Measurements from ENCODE around the gene ARSG. TPM values are rescaled to one million over a fixed set of nuclear protein-coding genes. Genes with fewer than 3 reads are reported as not detected.

Gene ARSG
- total and polyA plus RNA-seq, 10 of the 15 experiments (the other 5 are each of a cell fraction or from before 2014, with no cell fraction given) = 2.9 to 13.5 (median 7.6) TPM

- TF ChIP-seq TBL1XR1 (IDR thresholded peaks at IDR 0.05; ENCODE audit: low read depth, low read length) (no peak), ZNF274 (IDR thresholded peaks at IDR 0.05; ENCODE audit: insufficient read depth, insufficient read length) (no peak), ZNF24 (IDR thresholded peaks at IDR 0.05) (no peak), POLR2AphosphoS2 (IDR thresholded peaks at IDR 0.05; ENCODE audit: low read depth, low read length) (no peak)
Observed at GRCh38 chr17:68325961-68326360, 34.7 kb downstream of the ARSG start (continued).

GRCh38 chr17:68326681-68327080 is 35.4 kb downstream of the ARSG start:
- no peak for DNase-seq (ENCODE audit: low read depth, low spot score)
- BruUV-seq (replicated peaks) = no TSS peak
- no peaks in the 10 kb centered on the region for H3K4me1 ChIP-seq (ENCODE audit: control insufficient read depth, insufficient read depth, low read length)
- no peak overlapping the region for H2AFZ ChIP-seq (ENCODE audit: control insufficient read depth, low read depth, low read length)
- H3K4me2 ChIP-seq (ENCODE audit: control insufficient read depth, insufficient read depth) = no peak overlapping the region
- 38% methylated on average over 5 of the region's 5 CpGs for WGBS (ENCODE audit: insufficient coverage, insufficient replicate concordance, low lambda C conversion rate, missing lambda C conversion rate)
- H3K4me3 ChIP-seq = no peak overlapping the region
- POLR2A ChIA-PET = no interaction called here
- H3K36me3 ChIP-seq (ENCODE audit: control insufficient read depth in 2 of 2, insufficient read depth in 2 of 2, low read length in 1 of 2) = no peaks in the 10 kb centered on the region
- FAIRE-seq = no peak
- no peak for ATAC-seq
- TF ChIP-seq MYB (IDR thresholded peaks at IDR 0.05; ENCODE audit: borderline replicate concordance, low read depth, low read length) = no peak
- in situ Hi-C loops (cut with MboI) = no loop called here
- no peaks in the 10 kb centered on the region for H3K79me2 ChIP-seq (ENCODE audit: control insufficient read depth, insufficient read depth, low read length)
- CTCF ChIA-PET = interaction anchor here (0.6 to 0.8 kb wide), 2 partner anchors 126 to 412 kb away, joined by 3 to 4 read pairs; no protein-coding TSS in a partner anchor
- H4K20me1 ChIP-seq (ENCODE audit: control insufficient read depth, insufficient read depth) = no peaks in the 10 kb centered on the region
- no peak overlapping the region for H3K9ac ChIP-seq (ENCODE audit: control insufficient read depth, insufficient read depth, low read length)
- RAD21 ChIA-PET (ENCODE audit: unreplicated experiment) = no interaction called here
- SMC1A ChIA-PET (ENCODE audit: uncharacterized antibody, unreplicated experiment) = no interaction called here
- no peaks in the 10 kb centered on the region for H3K27me3 ChIP-seq (replicated peaks in 1 of 2; ENCODE audit: control insufficient read depth in 2 of 2, insufficient read depth in 2 of 2, low read length in 1 of 2)
- intact Hi-C loops (cut with micrococcal nuclease; ENCODE audit: unreplicated experiment) = no loop called here
- no peaks in the 10 kb centered on the region; the same call in 2 of the 3 replicates for H3K9me3 ChIP-seq (replicated peaks; ENCODE audit: control insufficient read depth, insufficient read depth, low read length)
- no peak overlapping the region for H3K27ac ChIP-seq (ENCODE audit: control insufficient read depth, insufficient read depth)

- CTCF ChIA-PET = no interaction called here
- POLR2A ChIA-PET = no interaction called here
- peak; percentile 44; the same call in 1 of the 2 replicates for TF ChIP-seq RAD21 (IDR thresholded peaks at IDR 0.05; ENCODE audit: insufficient read depth, low read depth, low read length)
- TF ChIP-seq CEBPB (IDR thresholded peaks at IDR 0.05; ENCODE audit: borderline replicate concordance in 1 of 2, low read depth in 2 of 2, low read length in 2 of 2) = no peak
- peak; percentile 17; the same call in 1 of the 2 replicates for TF ChIP-seq SMC3 (IDR thresholded peaks at IDR 0.05; ENCODE audit: borderline replicate concordance, low read length)
- no peak for TF ChIP-seq EGR1 (IDR thresholded peaks at IDR 0.05; ENCODE audit: borderline replicate concordance in 1 of 2, low read depth in 2 of 2, low read length in 2 of 2)
- 0 out of 6 replicates have a peak, but pooled peaks of 1 of the 3 experiments have one; percentile 13 for TF ChIP-seq CTCF (IDR thresholded peaks at IDR 0.05 in 2 of 3, conservative IDR thresholded peaks at IDR 0.05 in 1 of 3; ENCODE audit: control insufficient read depth in 2 of 3, extremely low read depth in 1 of 3, insufficient read depth in 1 of 3, low read depth in 3 of 3, low read length in 3 of 3)
Observed at GRCh38 chr17:68327823-68328557, 36.7 kb downstream of the ARSG start.

More at GRCh38 chr17:68327823-68328557, 36.7 kb downstream of the ARSG start:
- ChIA-PET SMC1A (ENCODE audit: uncharacterized antibody, unreplicated experiment) (interaction anchor here (0.8 kb wide), 1 partner anchor 138 kb away, joined by 3 read pairs; no protein-coding TSS in a partner anchor), RAD21 (ENCODE audit: unreplicated experiment) (no interaction called here)
- no TSS peak for BruUV-seq (replicated peaks)
- Histone ChIP-seq H3K4me2 (ENCODE audit: control insufficient read depth, insufficient read depth) (no peak overlapping the region), H2AFZ (ENCODE audit: control insufficient read depth, low read depth, low read length) (no peak overlapping the region), H3K4me1 (ENCODE audit: control insufficient read depth, insufficient read depth, low read length) (no peaks in the 10 kb centered on the region), H3K36me3 (ENCODE audit: control insufficient read depth in 2 of 2, insufficient read depth in 2 of 2, low read length in 1 of 2) (no peaks in the 10 kb centered on the region), H3K79me2 (ENCODE audit: control insufficient read depth, insufficient read depth, low read length) (no peaks in the 10 kb centered on the region), H3K9me3 (replicated peaks; ENCODE audit: control insufficient read depth, insufficient read depth, low read length) (no peaks in the 10 kb centered on the region; the same call in 2 of the 3 replicates), H3K4me3 (no peak overlapping the region), H3K9ac (ENCODE audit: control insufficient read depth, insufficient read depth, low read length) (no peak overlapping the region), H3K27ac (ENCODE audit: control insufficient read depth, insufficient read depth) (no peak overlapping the region), H4K20me1 (ENCODE audit: control insufficient read depth, insufficient read depth) (no peaks in the 10 kb centered on the region), H3K27me3 (replicated peaks in 1 of 2; ENCODE audit: control insufficient read depth in 2 of 2, insufficient read depth in 2 of 2, low read length in 1 of 2) (no peaks in the 10 kb centered on the region)
- intact Hi-C loops (cut with micrococcal nuclease; ENCODE audit: unreplicated experiment) = no loop called here
- in situ Hi-C loops (cut with MboI) = no loop called here
- DNase-seq (ENCODE audit: low read depth, low spot score) (no peak), ATAC-seq (no peak), FAIRE-seq (no peak)
- 27% methylated on average over 8 of the region's 8 CpGs for WGBS (ENCODE audit: insufficient coverage, insufficient replicate concordance, low lambda C conversion rate, missing lambda C conversion rate)
